GM18909 (cell line): Measurements from ENCODE around the gene CSNK2A1.
"Not testable (repeated sequence)": the region's sequence is repeated elsewhere in the genome, so short reads cannot be mapped to it uniquely, and the experiment has no call there.

Experiments used
- ATAC-seq: cut with Tn5 transposase; IDR thresholded peaks from one replicate; pipeline ENCODE4 v1.9.1; 2021; ENCODE audit warnings: mild to moderate bottlenecking; ENCODE audit not compliant: unreplicated experiment, poor library complexity

The CSNK2A1 gene

DNA sequence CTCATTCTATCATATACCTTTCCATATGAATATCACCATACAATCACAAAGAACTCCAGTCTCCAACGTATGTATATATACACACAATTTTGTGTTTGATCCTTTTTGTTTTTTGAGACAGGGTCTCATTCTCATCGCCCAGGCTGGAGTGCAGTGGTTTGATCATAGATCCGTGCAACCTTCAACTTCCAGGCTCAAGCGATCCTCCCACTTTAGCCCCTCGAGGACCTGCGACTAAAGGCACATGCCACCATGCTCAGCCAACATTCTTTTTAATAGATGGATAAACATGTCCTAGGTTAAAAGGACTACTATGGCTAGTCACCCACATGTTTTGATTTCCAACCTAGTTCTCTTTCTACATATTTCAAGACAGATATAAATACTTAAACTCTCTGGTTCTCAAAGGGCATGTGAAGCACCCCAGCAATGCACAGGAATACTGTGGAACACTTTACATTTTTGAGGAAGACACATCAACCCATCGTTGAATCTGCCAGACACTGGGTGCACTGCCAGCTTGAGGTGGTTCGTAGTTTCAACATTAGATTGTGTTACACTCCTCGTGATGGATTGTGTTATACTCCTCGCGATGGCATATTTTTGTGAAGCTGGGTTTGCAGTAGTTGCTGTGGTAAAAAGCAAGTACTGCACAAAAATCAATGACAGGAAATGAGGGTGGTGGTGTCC is 40.4 kb downstream of the CSNK2A1 start:
- no peak for ATAC-seq

GRCh38 chr20:497979-498378 is 45.6 kb downstream of the CSNK2A1 start:
- no peak for ATAC-seq

GRCh38 chr20:496126-496696 is 47.4 kb downstream of the CSNK2A1 start:
- no peak for ATAC-seq

DNA sequence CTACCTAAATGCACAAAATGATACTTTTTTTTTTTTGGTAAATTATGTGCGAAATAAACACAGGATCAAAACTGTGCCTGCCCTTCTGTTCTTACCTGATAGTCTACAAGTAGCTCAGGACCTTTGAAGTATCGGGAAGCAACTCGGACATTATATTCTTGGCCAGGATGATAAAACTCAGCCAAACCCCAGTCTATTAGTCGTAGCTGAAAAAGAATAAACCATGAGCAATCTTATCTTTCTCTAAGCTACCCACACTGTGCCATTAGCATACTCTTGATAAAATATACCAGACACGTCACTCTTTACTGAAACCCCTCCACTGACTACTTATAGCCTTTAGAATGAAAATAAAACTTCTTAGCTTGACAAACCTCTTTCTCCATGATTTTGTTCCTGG is 51.4 kb downstream of the CSNK2A1 start:
- no peak for ATAC-seq

- ATAC-seq, result no peak
Measured at GRCh38 chr20:487655-488054, 55.9 kb downstream of the CSNK2A1 start.

- ATAC-seq, result no peak
Measured at GRCh38 chr20:483815-484644, 59.6 kb downstream of the CSNK2A1 start.

DNA sequence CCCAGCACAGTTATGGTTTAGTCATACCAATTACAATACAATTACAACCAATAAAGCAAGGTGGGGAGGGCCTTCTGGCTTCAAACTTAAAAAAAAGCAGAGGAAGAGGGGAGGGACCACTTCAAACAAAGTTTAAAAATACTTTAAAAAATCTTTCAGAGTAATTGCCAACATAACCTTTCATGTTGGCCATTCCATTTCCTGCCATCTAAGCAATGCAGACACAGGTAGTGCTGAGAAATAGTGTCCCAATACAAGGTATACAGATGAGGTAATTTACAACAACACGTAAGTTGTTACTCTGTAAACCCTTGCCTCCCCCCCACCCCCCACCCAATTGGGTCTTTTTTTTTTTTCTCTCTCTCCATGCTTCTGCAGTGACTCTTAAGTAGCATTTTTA is 62.4 kb downstream of the CSNK2A1 start:
- ATAC-seq, result no peak

DNA sequence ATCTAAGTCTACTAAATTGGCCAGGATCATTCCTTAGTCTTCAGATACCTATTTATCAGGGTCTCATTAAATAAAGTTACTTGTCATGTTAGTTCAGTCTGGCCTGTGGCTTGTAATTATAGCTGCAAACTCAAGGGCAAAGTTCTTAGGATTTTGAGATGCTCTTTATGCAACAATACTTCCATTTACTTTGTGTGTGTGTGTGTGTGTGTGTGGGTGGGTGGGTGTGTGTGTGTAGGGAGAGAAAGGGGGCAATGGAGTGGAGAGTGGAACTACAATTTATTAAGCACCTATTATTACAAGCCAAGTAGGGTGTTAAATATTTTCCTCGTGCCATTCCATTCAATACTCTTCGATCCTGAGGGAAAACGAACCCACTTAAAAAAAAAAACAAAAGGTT is 63.5 kb downstream of the CSNK2A1 start:
- no peak for ATAC-seq

- ATAC-seq, result no peak
Measured at GRCh38 chr20:479487-479886, 64.1 kb downstream of the CSNK2A1 start.

DNA sequence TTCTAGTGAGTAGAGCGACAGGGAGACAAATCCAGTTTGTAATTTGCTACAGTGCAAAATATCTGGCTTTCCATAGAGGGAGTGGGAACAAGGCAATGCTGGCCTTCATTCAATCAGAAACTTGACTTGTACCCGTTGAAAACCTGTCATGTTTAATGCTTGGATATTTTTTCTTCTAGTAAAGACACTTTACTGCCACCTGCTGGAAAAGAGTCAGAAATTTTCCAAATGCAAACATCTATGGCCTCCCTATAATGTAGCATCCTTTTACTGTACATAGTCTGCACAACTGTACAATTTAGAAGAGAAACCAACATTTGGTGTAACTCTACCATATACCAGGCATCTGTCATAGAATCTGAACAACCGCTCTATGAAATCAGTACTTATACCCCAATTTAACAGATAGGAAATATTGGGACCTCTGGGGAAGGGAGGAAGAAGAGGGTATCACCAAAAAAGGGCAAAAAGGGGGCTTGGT is 64.6 kb downstream of the CSNK2A1 start:
- ATAC-seq, result no peak

- no peak for ATAC-seq
Measured at GRCh38 chr20:478010-478948, 65.3 kb downstream of the CSNK2A1 start.

DNA sequence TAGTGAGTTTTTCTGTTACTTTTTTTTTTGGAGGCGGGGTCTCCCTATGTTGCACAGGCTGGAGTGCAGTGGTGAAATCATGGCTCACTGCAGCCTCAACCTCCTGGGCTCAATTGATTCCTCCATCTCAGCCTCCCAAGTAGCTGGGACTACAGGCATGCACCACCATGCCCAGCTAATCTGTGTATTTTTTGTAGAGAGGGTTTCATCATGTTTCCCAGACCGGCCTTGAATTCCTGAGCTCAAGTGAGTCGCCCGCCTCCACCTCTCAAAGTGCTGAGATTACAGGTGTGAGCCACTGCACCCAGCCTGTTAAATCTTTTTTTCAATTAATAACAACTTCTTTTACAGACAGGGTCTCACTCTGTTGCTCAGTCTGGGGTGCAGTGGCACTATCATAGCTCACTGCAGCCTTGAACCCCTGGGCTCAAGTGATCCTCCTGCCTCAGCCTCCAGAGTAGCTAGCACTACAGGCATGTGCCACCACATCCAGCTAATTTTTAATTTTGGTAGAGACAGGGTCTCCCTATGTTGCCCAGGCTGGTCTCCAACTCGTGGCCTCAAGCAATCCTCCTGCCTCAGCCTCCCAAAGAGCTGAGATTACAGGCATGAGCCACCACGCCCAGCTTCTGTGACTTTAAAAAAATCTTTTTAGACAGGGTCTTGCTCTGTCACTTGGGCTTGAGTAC is 66.9 kb downstream of the CSNK2A1 start:
- not testable (repeated sequence) for ATAC-seq

DNA sequence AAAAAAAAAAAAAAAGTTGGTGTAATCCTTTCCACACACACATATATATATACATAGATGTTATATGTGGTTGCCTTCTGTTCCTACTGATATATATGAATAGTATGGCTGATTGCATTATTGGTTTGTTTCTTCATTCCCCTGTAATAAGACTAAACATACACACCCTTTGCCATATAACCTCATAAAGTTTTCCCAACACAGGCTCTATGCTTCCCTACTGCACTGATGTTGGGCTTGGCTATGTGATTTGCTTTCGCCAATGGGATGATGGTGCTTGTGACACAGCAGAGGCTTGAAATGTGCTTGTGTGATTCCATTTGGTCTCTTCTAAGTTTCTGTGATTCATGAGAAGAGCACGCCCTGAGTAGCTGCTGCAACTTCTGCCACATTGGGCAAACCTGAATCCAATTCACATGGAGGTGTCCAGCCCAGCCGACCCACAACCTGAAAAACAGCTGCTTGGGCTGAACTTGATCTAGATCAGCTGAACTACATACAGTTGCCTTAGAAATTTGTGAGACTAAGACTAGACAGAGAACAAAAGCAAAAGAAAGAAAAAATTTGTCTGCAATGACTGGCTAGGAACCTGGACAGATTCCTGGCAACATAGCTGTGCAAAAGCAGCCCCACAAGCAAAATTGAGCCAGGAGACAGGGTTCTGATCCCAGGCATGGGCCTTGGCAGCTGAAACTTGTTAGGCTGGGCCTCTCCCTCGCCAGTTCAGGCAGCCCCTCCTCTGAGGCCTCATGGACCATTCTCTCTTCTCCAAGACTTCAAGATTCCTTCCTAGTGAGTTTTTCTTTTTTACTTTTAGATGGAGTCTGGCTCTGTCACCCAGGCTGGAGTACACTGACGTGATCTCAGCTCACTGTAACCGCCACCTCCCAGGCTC is 67.9 kb downstream of the CSNK2A1 start:
- no peak for ATAC-seq

DNA sequence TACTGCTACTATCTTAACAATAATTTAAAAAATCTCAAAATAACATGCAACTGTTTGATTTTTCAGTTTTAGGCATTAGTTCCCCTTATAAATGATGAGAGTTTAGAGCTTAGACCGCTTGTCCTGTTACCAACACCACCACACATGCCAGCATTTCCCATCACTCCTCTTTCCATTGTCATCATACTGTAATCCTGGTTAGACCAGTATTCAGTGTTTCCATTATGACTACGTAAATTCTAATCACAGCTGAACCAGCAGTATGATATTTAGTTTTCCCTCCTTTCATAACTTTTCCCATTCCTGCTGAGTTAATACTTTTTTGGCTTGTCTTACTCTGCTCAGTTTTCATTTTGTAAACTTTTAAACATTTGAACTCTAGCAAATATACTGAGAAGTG is 69.0 kb downstream of the CSNK2A1 start:
- ATAC-seq, result no peak

DNA sequence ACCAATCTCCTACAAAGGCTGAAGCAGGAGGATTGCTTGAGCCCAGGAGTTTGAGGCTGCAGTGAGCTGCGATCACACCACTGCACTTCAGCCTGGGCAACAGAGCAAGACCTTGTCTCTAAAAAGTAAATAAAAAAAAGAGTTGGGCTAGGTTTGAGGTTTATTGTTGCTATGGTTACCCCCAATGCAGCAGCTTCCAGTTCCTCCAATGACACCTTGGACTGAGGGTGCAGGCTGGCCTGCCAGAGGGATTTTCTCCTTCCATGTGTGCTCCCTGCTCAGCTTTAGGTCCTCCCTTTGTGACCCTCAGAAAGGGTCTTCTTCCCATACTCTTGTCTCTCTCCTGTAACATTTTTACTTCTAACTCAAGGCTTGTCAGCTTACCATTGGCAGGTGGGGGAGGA is 70.7 kb downstream of the CSNK2A1 start:
- ATAC-seq, result no peak

GRCh38 chr20:472137-472846 is 71.3 kb downstream of the CSNK2A1 start:
- ATAC-seq, result no peak

GRCh38 chr20:469746-470490 is 73.7 kb downstream of the CSNK2A1 start:
- ATAC-seq, result no peak
